GM10266 (cell line): ENCODE data around the gene RASD1.

Source experiments
- DNase-seq: peaks from one replicate; pipeline ENCODE4 v3.0.0; 2012; ENCODE audit errors: extremely low spot score
- CTCF ChIP-seq: IDR thresholded peaks from 2 replicates; pipeline ENCODE4 v1.5.1; 2012; ENCODE audit warnings: mild to moderate bottlenecking, low read depth; ENCODE audit not compliant: control insufficient read depth, insufficient read depth; ENCODE audit errors: missing control alignments

The RASD1 gene

GRCh38 chr17:17518951-17519350 lies 22.8 kb upstream of the RASD1 start:
- no peak for DNase-seq
- TF ChIP-seq CTCF: no peak

- no peak for TF ChIP-seq CTCF
- DNase-seq: no peak
These were observed 21.8 kb upstream of the RASD1 start for GRCh38 chr17:17518014-17518413.

- TF ChIP-seq CTCF: no peak
- no peak for DNase-seq
These were observed 20.9 kb upstream of the RASD1 start for GRCh38 chr17:17516941-17517720.

- no peak for TF ChIP-seq CTCF
- no peak for DNase-seq
These were observed 20.0 kb upstream of the RASD1 start for GRCh38 chr17:17515934-17516930.

- DNase-seq: no peak
- TF ChIP-seq CTCF: no peak
These were observed 19.1 kb upstream of the RASD1 start for GRCh38 chr17:17514993-17515933.

GRCh38 chr17:17514361-17514992 lies 18.3 kb upstream of the RASD1 start:
- no peak for DNase-seq
- no peak for TF ChIP-seq CTCF
